NCI-H2107 (cell line): Measurements from ENCODE around the gene POU4F2.

Source experiments
- DNase-seq: peaks from one replicate; lab custom pipeline; 2025; lab: John Stamatoyannopoulos, UW

The POU4F2 gene, protein sequence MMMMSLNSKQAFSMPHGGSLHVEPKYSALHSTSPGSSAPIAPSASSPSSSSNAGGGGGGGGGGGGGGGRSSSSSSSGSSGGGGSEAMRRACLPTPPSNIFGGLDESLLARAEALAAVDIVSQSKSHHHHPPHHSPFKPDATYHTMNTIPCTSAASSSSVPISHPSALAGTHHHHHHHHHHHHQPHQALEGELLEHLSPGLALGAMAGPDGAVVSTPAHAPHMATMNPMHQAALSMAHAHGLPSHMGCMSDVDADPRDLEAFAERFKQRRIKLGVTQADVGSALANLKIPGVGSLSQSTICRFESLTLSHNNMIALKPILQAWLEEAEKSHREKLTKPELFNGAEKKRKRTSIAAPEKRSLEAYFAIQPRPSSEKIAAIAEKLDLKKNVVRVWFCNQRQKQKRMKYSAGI

GRCh38 chr4:146638786-146639505 is at the start of gene POU4F2:
POU4F2 (plus strand) TSS chr4:146638893; CDS start chr4:146639141, 248 bp downstream.
- no peak for DNase-seq

- no peak for DNase-seq
These were observed 47.9 kb upstream of the POU4F2 start for GRCh38 chr4:146590801-146591200.

DNA sequence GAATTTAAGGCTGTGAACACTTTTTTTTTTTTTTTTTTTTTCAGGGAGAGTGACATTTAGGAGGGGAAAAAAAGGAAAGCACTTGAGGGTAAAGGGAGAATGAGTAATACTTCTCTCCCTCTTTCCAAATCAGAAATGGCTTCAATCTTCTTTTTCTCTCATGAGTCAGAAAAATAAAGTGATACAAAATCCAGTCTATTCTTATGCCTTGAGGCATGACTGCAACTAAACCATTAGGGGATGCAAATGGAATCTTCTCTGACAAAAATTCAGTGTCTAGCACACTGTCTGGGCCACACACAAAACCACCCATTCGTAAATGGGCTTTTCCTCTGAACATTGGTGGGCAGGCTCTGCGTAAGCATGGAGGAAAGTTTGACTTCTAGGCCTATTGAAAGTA is 46.7 kb upstream of the POU4F2 start:
- DNase-seq = no peak

GRCh38 chr4:146632770-146633470 is 5.8 kb upstream of the POU4F2 start:
- no peak for DNase-seq

GRCh38 chr4:146633471-146633800 is 5.3 kb upstream of the POU4F2 start:
- no peak for DNase-seq

DNA sequence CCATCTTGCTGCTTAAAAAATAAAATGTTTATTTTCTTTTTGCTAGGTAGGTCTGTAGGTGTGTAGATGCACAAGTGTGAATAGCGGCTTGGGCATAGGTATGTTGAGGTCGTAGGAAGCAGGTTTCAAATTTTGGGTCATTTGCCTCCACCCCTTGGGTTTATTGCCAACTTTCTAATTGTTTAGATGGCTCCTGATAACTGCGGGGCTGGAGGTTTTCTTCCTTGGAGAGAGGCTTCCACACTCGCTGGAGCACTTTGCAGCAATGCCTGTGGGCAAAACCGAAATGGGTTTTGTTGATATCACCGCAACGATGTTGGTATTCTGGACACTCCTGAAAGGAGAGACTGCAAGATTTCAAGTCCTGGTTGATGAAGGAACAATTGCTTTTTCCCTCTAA is 3.9 kb upstream of the POU4F2 start:
- no peak for DNase-seq

DNA sequence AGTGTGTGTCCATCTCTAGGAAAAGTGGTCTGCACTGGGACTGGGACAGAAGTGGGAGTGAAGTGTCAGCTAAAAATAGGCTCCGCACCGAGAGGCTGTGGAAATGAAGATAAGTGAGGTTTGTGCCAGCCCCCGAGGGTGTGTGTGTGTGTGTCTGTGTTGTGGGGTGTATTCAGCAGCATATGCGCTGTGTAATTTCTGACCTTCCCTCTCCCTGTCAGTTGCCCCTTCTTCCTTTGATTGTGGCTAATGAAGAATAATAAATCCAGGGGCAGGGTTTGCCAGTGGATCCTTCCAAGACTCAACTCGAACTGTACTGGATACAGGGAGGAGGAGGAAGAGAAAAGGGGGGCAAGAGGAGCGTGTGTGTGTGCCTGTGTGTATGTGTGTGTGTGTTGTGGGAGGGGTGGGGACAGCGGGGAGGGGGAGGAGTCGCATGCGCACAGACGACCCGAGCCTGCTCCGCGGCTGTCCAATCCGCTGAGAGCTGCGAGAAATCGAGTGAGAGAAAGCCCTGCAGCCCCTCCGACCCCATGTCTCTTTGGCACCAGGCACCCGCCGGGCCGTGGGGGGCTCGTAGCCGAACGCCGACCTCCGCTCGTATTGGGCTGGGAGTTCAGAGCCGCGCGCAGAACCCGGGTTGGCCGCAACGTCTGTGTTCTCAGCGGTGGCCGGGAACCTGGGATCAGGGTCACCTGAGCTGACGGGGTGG is 916 bp upstream of the POU4F2 start:
- DNase-seq = no peak

GRCh38 chr4:146638333-146638785 is 334 bp upstream of the POU4F2 start:
- no peak for DNase-seq

- DNase-seq = no peak
These were observed 826 bp downstream of the POU4F2 start for GRCh38 chr4:146639506-146639932.

GRCh38 chr4:146640021-146640464 is 1.4 kb downstream of the POU4F2 start:
- DNase-seq = no peak

DNA sequence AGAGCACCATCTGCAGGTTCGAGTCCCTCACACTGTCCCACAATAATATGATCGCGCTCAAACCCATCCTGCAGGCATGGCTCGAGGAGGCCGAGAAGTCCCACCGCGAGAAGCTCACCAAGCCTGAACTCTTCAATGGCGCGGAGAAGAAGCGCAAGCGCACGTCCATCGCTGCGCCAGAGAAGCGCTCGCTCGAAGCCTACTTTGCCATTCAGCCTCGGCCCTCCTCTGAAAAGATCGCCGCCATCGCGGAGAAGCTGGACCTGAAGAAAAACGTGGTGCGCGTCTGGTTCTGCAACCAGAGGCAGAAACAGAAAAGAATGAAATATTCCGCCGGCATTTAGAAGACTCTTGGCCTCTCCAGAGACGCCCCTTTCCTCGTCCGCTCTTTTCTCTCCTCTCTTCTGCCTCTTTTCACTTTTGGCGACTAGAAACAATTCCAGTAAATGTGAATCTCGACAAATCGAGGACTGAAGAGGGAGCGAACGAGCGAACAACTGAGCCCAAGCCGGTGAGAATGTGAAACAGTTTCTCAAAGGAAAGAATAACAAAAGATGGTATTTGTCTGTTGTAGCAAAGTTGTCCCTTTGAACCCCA is 1.9 kb downstream of the POU4F2 start:
- no peak for DNase-seq

- no peak for DNase-seq
These were observed 3.1 kb downstream of the POU4F2 start for GRCh38 chr4:146641762-146642161.

GRCh38 chr4:146643812-146644401 is 5.2 kb downstream of the POU4F2 start:
- DNase-seq = no peak

DNA sequence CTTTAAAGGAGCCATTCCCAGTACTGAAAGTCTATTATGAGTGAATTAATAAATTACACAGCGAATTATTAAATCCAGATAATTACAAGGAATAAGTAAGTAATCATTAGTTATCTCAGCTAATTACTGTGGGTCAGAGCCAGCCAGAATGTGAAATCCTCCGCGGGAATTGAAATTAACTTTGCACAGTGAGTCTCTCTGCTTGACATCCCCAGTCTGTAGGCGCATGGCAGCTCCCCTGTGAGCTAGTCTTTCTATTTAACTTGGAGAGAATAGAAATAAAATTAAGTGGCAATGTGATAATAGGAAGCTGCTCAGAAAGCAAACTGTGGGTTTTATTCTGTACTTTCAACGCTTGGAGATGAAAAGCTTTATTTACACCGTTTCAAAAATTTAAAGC is 7.2 kb downstream of the POU4F2 start:
- DNase-seq = no peak

- no peak for DNase-seq
These were observed 8.1 kb downstream of the POU4F2 start for GRCh38 chr4:146646593-146647325.

GRCh38 chr4:146647615-146648460 is 9.1 kb downstream of the POU4F2 start:
- no peak for DNase-seq

- no peak for DNase-seq
These were observed 9.7 kb downstream of the POU4F2 start for GRCh38 chr4:146648461-146648783.

DNA sequence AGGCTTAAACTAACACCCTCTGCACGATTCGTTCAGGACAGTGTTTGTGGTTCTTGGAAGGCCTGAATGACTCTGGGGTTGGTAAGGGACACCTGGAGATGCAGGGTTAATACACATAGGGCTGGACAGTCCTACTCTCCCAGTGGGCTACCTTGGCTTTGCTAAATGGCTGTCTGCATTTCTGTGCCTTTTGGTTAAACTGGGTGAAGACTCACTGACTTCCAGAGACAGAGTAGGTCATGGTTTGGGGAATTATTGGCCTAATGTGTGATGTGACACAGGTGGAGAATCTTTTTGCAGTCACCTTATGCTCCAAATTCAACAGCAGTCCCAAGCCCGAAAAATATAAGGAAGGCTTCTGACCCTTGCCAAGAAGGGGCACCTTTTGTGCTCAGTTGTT is 10.5 kb downstream of the POU4F2 start:
- DNase-seq = no peak

- DNase-seq = no peak
These were observed 11.3 kb downstream of the POU4F2 start for GRCh38 chr4:146650034-146650433.
